HCT116 (cell line): Measurements from ENCODE around the gene GPR3. TPM values are rescaled to one million over a fixed set of nuclear protein-coding genes. Genes with fewer than 3 reads are reported as not detected.
A peak's percentile ranks its signal among the peaks of the same experiment; 100 is the strongest.

Experiments used
- ATAC-seq: fragments of 200-7000 bp; cut with Tn5 transposase; 2 replicates; pipeline ENCODE4 v1.9.1; 2020; ENCODE audit warnings: mild to moderate bottlenecking, moderate library complexity
- BruUV-seq: library from RNA; stranded (reverse); fragments of 400-500 nt; replicated peaks from 2 replicates; lab custom pipeline; 2021; lab: Mats Ljungman, UMichigan
- CTCF ChIA-PET: fragments of 300-600 bp; sonication (Branson Sonifier 250); formaldehyde crosslinking; loops from one replicate; lab custom pipeline; 2021; ENCODE audit warnings: antibody characterized with exemption; lab: Charles Lee
- POLR2A ChIA-PET: fragments of 300-600, 350-600 bp; sonication (Branson Sonifier 250); formaldehyde crosslinking; loops from one replicate; lab custom pipeline; 2021; ENCODE audit warnings: antibody characterized with exemption; lab: Charles Lee
- RAD21 ChIA-PET, 2 experiments: fragments of 300-600 bp; sonication (Branson Sonifier 250); formaldehyde crosslinking; loops; one replicate each; lab custom pipeline; 2023; ENCODE audit warnings: low total read pairs in 2 of 2; ENCODE audit not compliant: uncharacterized antibody in 2 of 2, unreplicated experiment in 2 of 2, low non-redundant PET in 1 of 2; lab: Charles Lee
- DNase-seq: peaks from one replicate; pipeline ENCODE4 v3.0.0-alpha.2; 2010; ENCODE audit warnings: low read depth, low spot score
- H2AFZ ChIP-seq: fragments of 200-600 bp; shearing (Covaris generic), sonication (generic); 2 replicates; pipeline ENCODE4 v1.6.1; 2017; ENCODE audit warnings: low read depth, mixed run types, mixed read lengths, antibody characterized with exemption, low read length; ENCODE audit not compliant: poor library complexity, severe bottlenecking
- H3K27ac ChIP-seq: 2 replicates; pipeline ENCODE4 v1.5.1; 2012; ENCODE audit warnings: low read depth, low read length
- H3K27me3 ChIP-seq: fragments of 200-600 bp; sonication (generic); 2 replicates; pipeline ENCODE4 v1.6.1; 2016; ENCODE audit warnings: mixed run types, low read length, mixed read lengths; ENCODE audit not compliant: insufficient read depth
- H3K36me3 ChIP-seq, 2 experiments: fragments of 200-500 bp in 1 of 2; fragments of 200-600 bp in 1 of 2; sonication (Bioruptor generic) in 1 of 2; sonication (generic) in 1 of 2; 2 replicates each; pipeline versions ENCODE4 v1.5.1 to v1.6.1; 2014 to 2016; ENCODE audit warnings: low read length in 2 of 2, inconsistent platforms in 1 of 2, mixed read lengths in 1 of 2, mixed run types in 1 of 2; ENCODE audit not compliant: insufficient read depth in 2 of 2, control insufficient read depth in 1 of 2
- H3K4me1 ChIP-seq, 2 experiments: fragments of 200-600 bp in 1 of 2; sonication (generic) in 1 of 2; 2 replicates each; pipeline versions ENCODE4 v1.5.1 to v1.6.1; 2012 to 2017; ENCODE audit warnings: low read length in 2 of 2, inconsistent platforms in 1 of 2, mild to moderate bottlenecking in 1 of 2, mixed read lengths in 1 of 2, mixed run types in 1 of 2, moderate library complexity in 1 of 2; ENCODE audit not compliant: insufficient read depth in 2 of 2, control insufficient read depth in 1 of 2
- H3K4me2 ChIP-seq: fragments of 200-600 bp; sonication (generic); 2 replicates; pipeline ENCODE4 v1.6.1; 2017; ENCODE audit warnings: mixed run types, low read length, mixed read lengths
- H3K4me3 ChIP-seq, 2 experiments: fragments of 200-600 bp in 1 of 2; sonication (generic) in 1 of 2; replicated peaks in 1 of 2; 2 replicates each; pipeline ENCODE4 v1.5.1; 2011 to 2016; ENCODE audit warnings: low read length in 2 of 2, control low read depth in 1 of 2, low read depth in 1 of 2, mild to moderate bottlenecking in 1 of 2, mixed read lengths in 1 of 2, mixed run types in 1 of 2
- H3K79me2 ChIP-seq: fragments of 200-600 bp; sonication (generic); 2 replicates; pipeline ENCODE4 v1.6.1; 2017; ENCODE audit warnings: mild to moderate bottlenecking, mixed run types, low read length, moderate library complexity, mixed read lengths; ENCODE audit not compliant: insufficient read depth
- H3K9ac ChIP-seq: fragments of 200-600 bp; sonication (generic); 2 replicates; pipeline ENCODE4 v1.6.1; 2016; ENCODE audit warnings: low read length, mixed read lengths
- H3K9me2 ChIP-seq: fragments of 200-600 bp; sonication (generic), shearing (Covaris generic); 2 replicates; pipeline ENCODE4 v1.6.1; 2017; ENCODE audit warnings: mixed run types, mild to moderate bottlenecking, moderate library complexity; ENCODE audit not compliant: insufficient read depth
- H3K9me3 ChIP-seq, 2 experiments: fragments of 200-500 bp in 1 of 2; fragments of 200-600 bp in 1 of 2; sonication (Bioruptor generic) in 1 of 2; sonication (generic) in 1 of 2; 2 replicates each; pipeline ENCODE4 v1.6.1; 2014 to 2017; ENCODE audit warnings: low read length in 2 of 2, mixed read lengths in 2 of 2, inconsistent platforms in 1 of 2, low read depth in 1 of 2, mild to moderate bottlenecking in 1 of 2, mixed run types in 1 of 2, moderate library complexity in 1 of 2; ENCODE audit not compliant: control insufficient read depth in 1 of 2, insufficient read depth in 1 of 2
- H4K20me1 ChIP-seq: fragments of 200-600 bp; sonication (generic), shearing (Covaris generic); 2 replicates; pipeline ENCODE4 v1.6.1; 2017; ENCODE audit warnings: mixed run types, mild to moderate bottlenecking, moderate library complexity; ENCODE audit not compliant: insufficient read depth
- EZH2 ChIP-seq: fragments of 200-600 bp; sonication (generic); IDR thresholded peaks from 2 replicates; pipeline ENCODE4 v1.6.1; 2017; ENCODE audit warnings: antibody characterized with exemption, mixed run types
- POLR2A ChIP-seq: IDR thresholded peaks from 2 replicates; pipeline ENCODE4 v1.7.0; 2011; ENCODE audit warnings: borderline replicate concordance; ENCODE audit not compliant: insufficient read depth, insufficient read length; ENCODE audit errors: extremely low read depth
- POLR2AphosphoS5 ChIP-seq: IDR thresholded peaks from 2 replicates; pipeline ENCODE4 v1.6.1; 2011; ENCODE audit warnings: mild to moderate bottlenecking, low read depth, low read length, moderate library complexity
- SIN3A ChIP-seq: IDR thresholded peaks from 2 replicates; pipeline ENCODE4 v1.6.1; 2012; ENCODE audit warnings: low read depth
- intact Hi-C: fragments of 100-400 bp; cut with micrococcal nuclease; formaldehyde crosslinking; loops from 2 replicates; pipeline ENCODE4 v1.10.0; 2022
- total RNA-seq: library from RNA; stranded (reverse); gene quantifications from one replicate; pipeline ENCODE4 v1.2.1, GENCODE V29; 2021; ENCODE audit not compliant: unreplicated experiment
- TF ChIP-seq, protein P1 (sequence below): IDR thresholded peaks from 2 replicates; pipeline ENCODE4 v1.6.1; 2012

The GPR3 gene
- total RNA-seq, 1 experiment from 2014 or later: 2.8 TPM

- intact Hi-C loops: loop anchor here (2.0 kb wide), 1 partner anchor 347 kb away; no protein-coding TSS in a partner anchor
- H2AFZ ChIP-seq: no peak overlapping the region
- no peaks in the 10 kb centered on the region for H4K20me1 ChIP-seq
- DNase-seq (peak; percentile 53), ATAC-seq (peak; percentile 48)
- peaks cover 17 to 43% of the 10 kb centered on the region in 2 experiments for H3K4me1 ChIP-seq
- ChIA-PET RAD21 (interaction anchor here in 1 of 2 experiments (0.6 to 1.0 kb wide), 4 partner anchors 8 to 349 kb away, joined by 3 to 4 read pairs (median 3); partner anchors contain the start of gene CD164L2), CTCF (interaction anchor here (0.6 to 3.0 kb wide), 18 partner anchors 9 to 346 kb away, joined by 3 to 28 read pairs (median 5); partner anchors contain the start of genes AHDC1, CD164L2, MAP3K6 and SYTL1), POLR2A (interaction anchor here (0.6 to 1.9 kb wide), 8 partner anchors 9 to 700 kb away, joined by 3 to 8 read pairs (median 4); partner anchors contain the start of genes AHDC1, CD164L2 and MAP3K6)
- BruUV-seq: no TSS peak
- TF ChIP-seq, protein P1, sequence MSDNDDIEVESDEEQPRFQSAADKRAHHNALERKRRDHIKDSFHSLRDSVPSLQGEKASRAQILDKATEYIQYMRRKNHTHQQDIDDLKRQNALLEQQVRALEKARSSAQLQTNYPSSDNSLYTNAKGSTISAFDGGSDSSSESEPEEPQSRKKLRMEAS: no peak
- TF ChIP-seq SIN3A (no peak), POLR2A (peak; percentile 36), EZH2 (no peak), POLR2AphosphoS5 (peak; percentile 46; the same call in 1 of the 2 replicates)
- TF ChIP-seq, all 23 proteins: peak for 2
- peak overlapping the region; percentile 100 for H3K9ac ChIP-seq
- no peaks in the 10 kb centered on the region for H3K9me2 ChIP-seq
- no peaks in the 10 kb centered on the region for H3K9me3 ChIP-seq
- no peaks in the 10 kb centered on the region for H3K27me3 ChIP-seq
- peak overlapping the region; percentile 88 for H3K27ac ChIP-seq
- H3K4me3 ChIP-seq: peak overlapping the region; percentile 46 to 99
- H3K4me2 ChIP-seq: peak overlapping the region; percentile 86
- peaks cover 0 to 12% of the 10 kb centered on the region in 2 experiments; a peak in 1 of 4 replicates for H3K36me3 ChIP-seq
- H3K79me2 ChIP-seq: peaks cover 25% of the 10 kb centered on the region
Measured at GRCh38 chr1:27391511-27392095, 819 bp upstream of the GPR3 start.
